ENCODE measurements around the gene SLC49A3.

SLC49A3 gene

DNA sequence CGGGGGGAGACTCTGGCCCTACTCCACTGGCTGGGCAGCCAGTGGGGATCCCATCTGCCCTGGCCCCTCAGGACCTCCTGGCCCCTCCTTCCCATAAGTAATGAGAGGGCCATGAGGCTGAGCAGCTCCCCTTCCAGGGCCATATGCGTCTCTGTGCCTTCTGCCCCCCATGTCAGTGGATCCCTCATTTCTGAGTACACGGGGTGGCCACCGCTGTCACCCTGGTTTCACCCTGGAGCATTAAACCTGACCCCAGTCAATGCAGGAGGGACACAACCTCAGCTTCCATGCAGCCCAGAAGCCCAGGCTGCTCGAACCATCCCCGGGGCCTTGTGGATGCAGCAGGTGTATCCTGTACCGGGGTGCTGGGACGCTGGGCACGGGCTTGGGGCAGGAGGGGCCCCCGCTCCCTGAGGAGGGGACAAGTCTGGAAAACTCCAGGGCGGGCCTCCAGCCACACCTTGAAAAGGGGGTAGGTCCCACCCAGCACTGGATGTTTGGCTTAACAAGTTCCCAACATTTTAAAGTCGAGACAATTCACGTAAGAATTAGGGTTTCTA is 39.1 kb downstream of the SLC49A3 start:
- TF ChIP-seq EZH2phosphoT487 (IDR thresholded peaks at IDR 0.05; ENCODE audit: borderline replicate concordance), result no peak
- no peaks in the 10 kb centered on the region for H3F3A ChIP-seq (ENCODE audit: low read depth)
- no peaks in the 10 kb centered on the region for H3K79me2 ChIP-seq (ENCODE audit: insufficient read depth, low read length)
- no peaks in the 10 kb centered on the region for H3K9me2 ChIP-seq (replicated peaks; ENCODE audit: low read depth, low read length)
- no peaks in the 10 kb centered on the region for H3K27me3 ChIP-seq (ENCODE audit: insufficient read depth, low read length, poor library complexity, severe bottlenecking)
- no peak overlapping the region for H2AFZ ChIP-seq (ENCODE audit: low read length)
- H3K9me3 ChIP-seq (ENCODE audit: insufficient read depth, low read depth, low read length), result peaks cover 34% of the 10 kb centered on the region; the same call in 1 of the 2 replicates
- H3K9ac ChIP-seq (ENCODE audit: low read depth, low read length, poor library complexity, severe bottlenecking), result no peak overlapping the region
- H3K4me1 ChIP-seq (ENCODE audit: insufficient read depth, low read length, poor library complexity, severe bottlenecking), result no peaks in the 10 kb centered on the region
- H4K20me1 ChIP-seq (ENCODE audit: insufficient read depth, low read length, poor library complexity, severe bottlenecking), result no peaks in the 10 kb centered on the region
- no peak overlapping the region for H3K4me3 ChIP-seq (ENCODE audit: low read length, poor library complexity, severe bottlenecking)
- no peak overlapping the region for H3K4me2 ChIP-seq (ENCODE audit: low read depth, low read length, poor library complexity, severe bottlenecking)
- no peaks in the 10 kb centered on the region for H3K36me3 ChIP-seq (ENCODE audit: insufficient read depth, low read length)

DNA sequence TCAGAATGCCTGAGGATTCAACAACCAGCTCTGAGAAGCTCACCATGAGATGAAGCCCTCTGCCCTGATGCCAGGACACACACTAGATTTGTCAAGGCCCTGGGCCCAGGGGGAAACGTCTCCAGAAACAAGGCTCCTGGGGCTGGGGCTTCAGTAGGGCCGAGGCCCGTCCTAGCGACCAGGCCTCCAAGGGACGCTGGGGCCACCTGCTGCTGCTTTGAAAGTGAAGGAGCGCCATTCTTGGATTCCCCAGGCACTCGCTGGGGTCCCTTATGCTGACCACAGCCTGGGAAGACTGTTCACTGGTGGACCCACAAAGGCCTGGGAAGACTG is 39.7 kb downstream of the SLC49A3 start:
- no peak overlapping the region for H3K4me2 ChIP-seq (ENCODE audit: low read depth, low read length, poor library complexity, severe bottlenecking)
- peaks cover 34% of the 10 kb centered on the region; the same call in 1 of the 2 replicates for H3K9me3 ChIP-seq (ENCODE audit: insufficient read depth, low read depth, low read length)

DNA sequence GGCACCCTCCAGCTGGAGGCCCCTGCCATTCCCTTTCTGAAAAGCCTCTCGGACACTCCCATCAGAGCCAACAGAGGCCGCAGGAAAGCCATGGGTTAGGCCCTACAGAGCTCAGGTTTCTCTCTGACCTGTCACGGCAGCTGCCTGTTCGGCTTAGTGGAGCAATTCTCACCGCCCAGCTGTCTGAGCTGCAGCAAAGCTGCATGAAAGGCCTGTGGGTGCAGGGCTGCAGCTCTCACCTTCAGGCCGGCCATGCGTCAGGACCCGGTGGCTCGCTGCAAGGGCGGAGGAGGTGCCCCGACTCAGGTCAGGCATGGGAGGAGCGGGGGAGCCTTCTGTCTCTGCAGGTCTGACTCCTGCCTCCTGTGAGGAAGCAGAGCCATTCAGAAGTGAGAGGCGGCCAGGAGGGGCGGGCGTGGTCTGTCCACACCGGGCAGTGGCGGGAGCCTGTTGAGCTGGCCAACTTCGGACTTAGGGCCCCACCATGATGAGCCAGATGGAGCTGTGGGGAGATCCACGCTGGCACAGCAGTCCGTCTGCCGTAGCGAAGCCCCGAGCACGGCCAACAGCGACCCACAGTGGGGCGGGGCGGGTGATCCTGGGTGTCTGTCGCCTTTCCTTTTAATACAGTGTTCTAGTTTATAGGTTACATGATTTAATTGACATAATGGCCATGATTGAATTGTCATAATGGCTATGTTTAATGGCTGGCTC is 40.2 kb downstream of the SLC49A3 start:
- no peaks in the 10 kb centered on the region for H4K20me1 ChIP-seq (ENCODE audit: insufficient read depth, low read length, poor library complexity, severe bottlenecking)
- no peaks in the 10 kb centered on the region for H3K4me1 ChIP-seq (ENCODE audit: insufficient read depth, low read length, poor library complexity, severe bottlenecking)
- no peaks in the 10 kb centered on the region for H3K79me2 ChIP-seq (ENCODE audit: insufficient read depth, low read length)
- H3K9me2 ChIP-seq (replicated peaks; ENCODE audit: low read depth, low read length), result no peaks in the 10 kb centered on the region
- no peaks in the 10 kb centered on the region for H3K27me3 ChIP-seq (ENCODE audit: insufficient read depth, low read length, poor library complexity, severe bottlenecking)
- no peak overlapping the region for H3K4me2 ChIP-seq (ENCODE audit: low read depth, low read length, poor library complexity, severe bottlenecking)
- H2AFZ ChIP-seq (ENCODE audit: low read length), result no peak overlapping the region
- peaks cover 34% of the 10 kb centered on the region; the same call in 1 of the 2 replicates for H3K9me3 ChIP-seq (ENCODE audit: insufficient read depth, low read depth, low read length)
- H3K9ac ChIP-seq (ENCODE audit: low read depth, low read length, poor library complexity, severe bottlenecking), result no peak overlapping the region
- no peaks in the 10 kb centered on the region for H3K36me3 ChIP-seq (ENCODE audit: insufficient read depth, low read length)
- no peak for TF ChIP-seq EZH2phosphoT487 (IDR thresholded peaks at IDR 0.05; ENCODE audit: borderline replicate concordance)
- TF ChIP-seq, protein P1, sequence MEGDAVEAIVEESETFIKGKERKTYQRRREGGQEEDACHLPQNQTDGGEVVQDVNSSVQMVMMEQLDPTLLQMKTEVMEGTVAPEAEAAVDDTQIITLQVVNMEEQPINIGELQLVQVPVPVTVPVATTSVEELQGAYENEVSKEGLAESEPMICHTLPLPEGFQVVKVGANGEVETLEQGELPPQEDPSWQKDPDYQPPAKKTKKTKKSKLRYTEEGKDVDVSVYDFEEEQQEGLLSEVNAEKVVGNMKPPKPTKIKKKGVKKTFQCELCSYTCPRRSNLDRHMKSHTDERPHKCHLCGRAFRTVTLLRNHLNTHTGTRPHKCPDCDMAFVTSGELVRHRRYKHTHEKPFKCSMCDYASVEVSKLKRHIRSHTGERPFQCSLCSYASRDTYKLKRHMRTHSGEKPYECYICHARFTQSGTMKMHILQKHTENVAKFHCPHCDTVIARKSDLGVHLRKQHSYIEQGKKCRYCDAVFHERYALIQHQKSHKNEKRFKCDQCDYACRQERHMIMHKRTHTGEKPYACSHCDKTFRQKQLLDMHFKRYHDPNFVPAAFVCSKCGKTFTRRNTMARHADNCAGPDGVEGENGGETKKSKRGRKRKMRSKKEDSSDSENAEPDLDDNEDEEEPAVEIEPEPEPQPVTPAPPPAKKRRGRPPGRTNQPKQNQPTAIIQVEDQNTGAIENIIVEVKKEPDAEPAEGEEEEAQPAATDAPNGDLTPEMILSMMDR (conservative IDR thresholded peaks at IDR 0.05; ENCODE audit: low read length), result no peak
- no peak overlapping the region for H3K4me3 ChIP-seq (ENCODE audit: low read length, poor library complexity, severe bottlenecking)
- no peaks in the 10 kb centered on the region for H3F3A ChIP-seq (ENCODE audit: low read depth)

More for the DNA sequence above, 39.7 kb downstream of the SLC49A3 start:
- TF ChIP-seq, protein P1 (conservative IDR thresholded peaks at IDR 0.05; ENCODE audit: low read length), result no peak
- TF ChIP-seq EZH2phosphoT487 (IDR thresholded peaks at IDR 0.05; ENCODE audit: borderline replicate concordance), result no peak
- no peaks in the 10 kb centered on the region for H3K9me2 ChIP-seq (replicated peaks; ENCODE audit: low read depth, low read length)
- H2AFZ ChIP-seq (ENCODE audit: low read length), result no peak overlapping the region
- H3K79me2 ChIP-seq (ENCODE audit: insufficient read depth, low read length), result no peaks in the 10 kb centered on the region
- no peaks in the 10 kb centered on the region for H3K27me3 ChIP-seq (ENCODE audit: insufficient read depth, low read length, poor library complexity, severe bottlenecking)
- H3K4me3 ChIP-seq (ENCODE audit: low read length, poor library complexity, severe bottlenecking), result no peak overlapping the region
- no peaks in the 10 kb centered on the region for H4K20me1 ChIP-seq (ENCODE audit: insufficient read depth, low read length, poor library complexity, severe bottlenecking)
- no peaks in the 10 kb centered on the region for H3F3A ChIP-seq (ENCODE audit: low read depth)
- no peaks in the 10 kb centered on the region for H3K4me1 ChIP-seq (ENCODE audit: insufficient read depth, low read length, poor library complexity, severe bottlenecking)
- H3K36me3 ChIP-seq (ENCODE audit: insufficient read depth, low read length), result no peaks in the 10 kb centered on the region
- H3K9ac ChIP-seq (ENCODE audit: low read depth, low read length, poor library complexity, severe bottlenecking), result no peak overlapping the region
